Hepatocyte (in vitro differentiated cells): ENCODE measurements around the gene TIE1. TPM values are rescaled to one million over a fixed set of nuclear protein-coding genes. Genes with fewer than 3 reads are reported as not detected.

Experiments
- DNase-seq: peaks from one replicate; pipeline ENCODE4 v3.0.0-alpha.2; 2016; ENCODE audit warnings: low spot score
- H2AFZ ChIP-seq: fragments of 200-600 bp; sonication (generic); 2 replicates; pipeline ENCODE4 v1.6.0; 2016; ENCODE audit warnings: antibody characterized with exemption, mild to moderate bottlenecking
- H3K27ac ChIP-seq: fragments of 200-600 bp; sonication (generic); 2 replicates; pipeline ENCODE4 v1.5.1; 2016; ENCODE audit warnings: mild to moderate bottlenecking
- H3K27me3 ChIP-seq: fragments of 200-600 bp; sonication (generic); 2 replicates; pipeline ENCODE4 v1.6.1; 2016
- H3K36me3 ChIP-seq: fragments of 200-600 bp; sonication (generic); replicated peaks from 2 replicates; pipeline ENCODE4 v1.5.1; 2016; ENCODE audit warnings: low read depth; ENCODE audit not compliant: insufficient read depth
- H3K4me1 ChIP-seq: fragments of 200-600 bp; sonication (generic); 2 replicates; pipeline ENCODE4 v1.5.1; 2016; ENCODE audit warnings: mild to moderate bottlenecking, moderate library complexity; ENCODE audit not compliant: insufficient read depth
- H3K4me2 ChIP-seq: fragments of 200-600 bp; sonication (generic); 2 replicates; pipeline ENCODE4 v1.6.0; 2016
- H3K4me3 ChIP-seq: fragments of 200-600 bp; sonication (generic); 2 replicates; pipeline ENCODE4 v1.5.1; 2016; ENCODE audit warnings: mild to moderate bottlenecking
- H3K79me2 ChIP-seq: fragments of 200-600 bp; sonication (generic); 2 replicates; pipeline ENCODE4 v1.6.0; 2017; ENCODE audit warnings: mild to moderate bottlenecking
- H3K9me2 ChIP-seq: fragments of 200-600 bp; sonication (generic); replicated peaks from 2 replicates; pipeline ENCODE4 v1.6.0; 2017; ENCODE audit warnings: mild to moderate bottlenecking; ENCODE audit not compliant: insufficient read depth
- H3K9me3 ChIP-seq: fragments of 200-600 bp; sonication (generic); 2 replicates; pipeline ENCODE4 v1.5.1; 2016; ENCODE audit warnings: low read depth, mild to moderate bottlenecking
- H4K20me1 ChIP-seq: fragments of 200-600 bp; sonication (generic); 2 replicates; pipeline ENCODE4 v1.6.0; 2016; ENCODE audit warnings: mild to moderate bottlenecking; ENCODE audit not compliant: insufficient read depth, poor library complexity, severe bottlenecking
- EZH2 ChIP-seq: fragments of 200-600 bp; sonication (generic); IDR thresholded peaks from 2 replicates; pipeline ENCODE4 v1.6.1; 2016; ENCODE audit warnings: antibody characterized with exemption, mild to moderate bottlenecking, borderline replicate concordance
- EZH2phosphoT487 ChIP-seq: fragments of 200-600 bp; sonication (generic); IDR thresholded peaks from one replicate; pipeline ENCODE4 v1.6.1; 2018; ENCODE audit warnings: antibody characterized with exemption, mild to moderate bottlenecking, low read depth, moderate library complexity; ENCODE audit not compliant: unreplicated experiment, severe bottlenecking
- WGBS: methylation state at CpG from one replicate; pipeline ENCODE4 v1.1.6; 2016; ENCODE audit warnings: low lambda C conversion rate; ENCODE audit errors: missing lambda C conversion rate; 5-methylcytosine and 5-hydroxymethylcytosine counted together
- polyA plus RNA-seq: library from polyadenylated mRNA; unstranded; fragments of >200 nt; fragmentation: Nextera tagmentation; extraction: Ambion mirVana; gene quantifications from 2 replicates; pipeline ENCODE4 v1.2.1, GENCODE V29; 2016
- total RNA-seq: library from RNA; depleted of rRNA; stranded (reverse); fragments of >200 nt; gene quantifications from 2 replicates; pipeline ENCODE4 v1.2.3, GENCODE V29; 2014
- TF ChIP-seq, protein P1 (sequence below): fragments of 200-600 bp; sonication (generic); IDR thresholded peaks from 2 replicates; pipeline ENCODE4 v1.5.1; 2016; ENCODE audit warnings: antibody characterized with exemption, mild to moderate bottlenecking; ENCODE audit not compliant: poor library complexity

Gene TIE1
- total and polyA plus RNA-seq, 2 experiments from 2014 or later = 0.33 to 1.2 TPM

DNA sequence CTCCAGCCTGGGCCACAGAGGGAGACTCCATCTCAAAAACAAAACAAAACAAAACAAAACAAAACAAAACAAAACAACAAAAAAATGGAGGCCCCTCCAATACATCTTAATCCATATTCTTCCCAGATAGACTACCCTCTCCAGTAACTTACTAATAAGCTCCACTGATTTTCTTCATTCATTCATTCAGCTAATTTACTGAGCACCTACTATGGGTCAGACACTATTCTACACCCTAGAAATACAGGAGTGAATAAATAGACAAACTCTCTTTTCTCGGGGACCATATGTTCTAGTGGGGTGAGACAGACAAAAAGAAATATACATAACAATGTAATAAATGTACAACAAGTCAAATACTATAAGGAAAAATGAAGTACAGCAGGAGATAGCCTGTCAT is 50.2 kb downstream of the TIE1 start:
- Histone ChIP-seq H3K4me3 (no peak overlapping the region), H3K4me2 (no peak overlapping the region), H3K9me2 (no peaks in the 10 kb centered on the region), H3K27ac (no peak overlapping the region), H3K36me3 (no peaks in the 10 kb centered on the region), H3K27me3 (no peaks in the 10 kb centered on the region), H3K79me2 (no peaks in the 10 kb centered on the region), H3K4me1 (peaks cover 17% of the 10 kb centered on the region), H3K9me3 (no peaks in the 10 kb centered on the region), H4K20me1 (no peaks in the 10 kb centered on the region), H2AFZ (no peak overlapping the region)
- DNase-seq = no peak
- TF ChIP-seq EZH2 (no peak), EZH2phosphoT487 (no peak)
- TF ChIP-seq, protein P1, sequence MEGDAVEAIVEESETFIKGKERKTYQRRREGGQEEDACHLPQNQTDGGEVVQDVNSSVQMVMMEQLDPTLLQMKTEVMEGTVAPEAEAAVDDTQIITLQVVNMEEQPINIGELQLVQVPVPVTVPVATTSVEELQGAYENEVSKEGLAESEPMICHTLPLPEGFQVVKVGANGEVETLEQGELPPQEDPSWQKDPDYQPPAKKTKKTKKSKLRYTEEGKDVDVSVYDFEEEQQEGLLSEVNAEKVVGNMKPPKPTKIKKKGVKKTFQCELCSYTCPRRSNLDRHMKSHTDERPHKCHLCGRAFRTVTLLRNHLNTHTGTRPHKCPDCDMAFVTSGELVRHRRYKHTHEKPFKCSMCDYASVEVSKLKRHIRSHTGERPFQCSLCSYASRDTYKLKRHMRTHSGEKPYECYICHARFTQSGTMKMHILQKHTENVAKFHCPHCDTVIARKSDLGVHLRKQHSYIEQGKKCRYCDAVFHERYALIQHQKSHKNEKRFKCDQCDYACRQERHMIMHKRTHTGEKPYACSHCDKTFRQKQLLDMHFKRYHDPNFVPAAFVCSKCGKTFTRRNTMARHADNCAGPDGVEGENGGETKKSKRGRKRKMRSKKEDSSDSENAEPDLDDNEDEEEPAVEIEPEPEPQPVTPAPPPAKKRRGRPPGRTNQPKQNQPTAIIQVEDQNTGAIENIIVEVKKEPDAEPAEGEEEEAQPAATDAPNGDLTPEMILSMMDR = no peak
- 96% methylated on average over 1 of the region's 1 CpG for WGBS

DNA sequence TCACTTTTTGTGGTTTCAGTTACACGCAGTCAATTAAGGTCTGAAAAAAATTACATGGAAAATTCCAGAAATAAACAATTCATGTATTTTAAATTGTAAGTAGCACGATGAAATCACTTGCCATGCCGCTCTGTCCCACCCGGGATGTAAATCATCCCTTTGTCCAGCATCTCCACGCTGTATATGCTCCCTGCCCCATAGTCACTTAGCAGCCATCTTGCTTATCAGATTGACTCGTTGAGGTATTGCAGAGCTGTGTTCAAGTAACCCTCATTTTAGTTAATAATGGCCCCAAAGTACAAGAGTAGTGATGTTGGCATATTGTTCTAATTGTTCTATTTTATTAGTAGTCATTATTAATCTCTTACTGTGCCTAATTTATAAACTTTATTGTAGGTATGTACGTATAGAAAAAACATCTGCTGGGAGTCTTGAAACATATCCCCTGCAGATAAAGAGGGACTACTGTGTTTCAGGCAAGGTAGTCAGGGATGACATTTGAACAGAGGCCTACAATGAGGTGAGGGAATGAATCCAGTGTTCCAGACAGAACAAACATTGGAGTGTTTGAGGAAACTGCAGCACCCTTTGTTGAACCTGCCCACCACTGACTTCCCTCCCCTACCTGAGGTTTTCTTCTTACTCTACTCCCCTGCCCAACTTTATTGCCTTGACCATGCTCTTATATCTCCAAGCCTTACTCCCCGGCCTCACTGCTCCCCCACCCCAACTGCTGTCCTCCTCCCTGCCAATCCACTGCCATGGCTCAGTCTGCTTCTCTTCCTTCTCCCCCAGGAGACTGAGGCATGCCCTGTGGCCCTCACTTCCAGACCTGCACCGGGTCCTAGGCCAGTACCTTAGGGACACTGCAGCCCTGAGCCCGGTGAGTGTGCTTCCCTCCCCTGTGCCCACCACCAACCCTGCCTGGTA is 50.9 kb downstream of the TIE1 start:
- Histone ChIP-seq H4K20me1 (no peaks in the 10 kb centered on the region), H2AFZ (no peak overlapping the region), H3K4me1 (peaks cover 17% of the 10 kb centered on the region), H3K4me2 (no peak overlapping the region), H3K4me3 (no peak overlapping the region), H3K27ac (no peak overlapping the region), H3K36me3 (no peaks in the 10 kb centered on the region), H3K27me3 (no peaks in the 10 kb centered on the region), H3K9me2 (no peaks in the 10 kb centered on the region), H3K9me3 (no peaks in the 10 kb centered on the region), H3K79me2 (no peaks in the 10 kb centered on the region)
- WGBS = 84% methylated on average over 10 of the region's 10 CpGs
- DNase-seq = no peak
- TF ChIP-seq EZH2 (no peak), EZH2phosphoT487 (no peak)
- TF ChIP-seq, protein P1 = no peak

DNA sequence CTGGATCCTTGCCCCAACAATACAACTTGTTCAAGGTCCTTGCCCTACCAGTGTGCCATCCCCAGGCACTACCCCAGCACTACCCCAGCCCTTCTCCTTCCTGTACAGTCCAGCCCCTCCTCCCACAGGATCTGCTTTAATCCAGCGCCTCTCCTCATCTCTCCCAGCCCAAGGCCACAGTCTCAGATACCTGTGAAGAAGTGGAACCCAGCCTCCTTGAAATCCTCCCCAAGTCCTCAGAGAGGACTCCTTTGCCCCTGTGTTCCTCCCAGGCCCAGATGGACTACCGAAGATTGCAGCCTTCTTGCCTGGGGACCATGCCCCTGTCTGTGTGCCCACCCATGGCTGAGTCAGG is 51.5 kb downstream of the TIE1 start:
- H3K4me2 ChIP-seq = no peak overlapping the region
- H3K4me3 ChIP-seq = no peak overlapping the region
- TF ChIP-seq EZH2phosphoT487 = no peak
- no peaks in the 10 kb centered on the region for H3K79me2 ChIP-seq
- WGBS = 93% methylated on average over 2 of the region's 2 CpGs
- no peaks in the 10 kb centered on the region for H3K27me3 ChIP-seq
- no peak overlapping the region for H2AFZ ChIP-seq
- no peaks in the 10 kb centered on the region for H3K9me3 ChIP-seq
- H3K9me2 ChIP-seq = no peaks in the 10 kb centered on the region
- no peaks in the 10 kb centered on the region for H3K36me3 ChIP-seq
- H4K20me1 ChIP-seq = no peaks in the 10 kb centered on the region
- DNase-seq = no peak
- no peak overlapping the region for H3K27ac ChIP-seq
- H3K4me1 ChIP-seq = peaks cover 17% of the 10 kb centered on the region

DNA sequence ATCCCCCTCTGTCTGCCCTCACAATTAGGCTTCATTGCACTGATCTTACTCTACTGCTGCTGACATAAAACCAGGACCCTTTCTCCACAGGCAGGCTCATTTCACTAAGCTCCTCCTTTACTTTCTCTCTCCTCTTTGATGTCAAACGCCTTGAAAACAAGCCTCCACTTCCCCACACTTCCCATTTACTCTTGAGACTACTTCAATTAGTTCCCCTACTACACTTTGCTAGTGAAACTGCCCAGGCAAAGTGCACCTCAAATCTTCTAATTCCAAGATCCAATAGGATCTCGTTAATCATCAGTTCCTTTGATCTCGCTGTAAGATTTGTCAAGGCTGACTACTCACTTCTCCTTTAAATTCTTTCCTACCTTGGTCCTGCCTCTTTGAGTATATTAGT is 52.1 kb downstream of the TIE1 start:
- H3K4me2 ChIP-seq = no peak overlapping the region
- H3K9me3 ChIP-seq = no peaks in the 10 kb centered on the region
- no peak overlapping the region for H3K4me3 ChIP-seq
- H3K27ac ChIP-seq = no peak overlapping the region
- H4K20me1 ChIP-seq = no peaks in the 10 kb centered on the region
- H2AFZ ChIP-seq = no peak overlapping the region
- no peaks in the 10 kb centered on the region for H3K79me2 ChIP-seq
- H3K4me1 ChIP-seq = peaks cover 17% of the 10 kb centered on the region
- DNase-seq = no peak
- H3K36me3 ChIP-seq = no peaks in the 10 kb centered on the region
- 52% methylated on average over 3 of the region's 3 CpGs for WGBS
- TF ChIP-seq EZH2 = no peak
- TF ChIP-seq, protein P1 = no peak
- no peaks in the 10 kb centered on the region for H3K9me2 ChIP-seq
- H3K27me3 ChIP-seq = no peaks in the 10 kb centered on the region
